NCI-H460 (cell line): ENCODE results near the gene NFATC4. TPM values are rescaled to one million over a fixed set of nuclear protein-coding genes. Genes with fewer than 3 reads are reported as not detected.

Source experiments
- DNase-seq: peaks from one replicate; pipeline ENCODE4 v3.0.0-alpha.2; 2016; ENCODE audit warnings: low read depth; ENCODE audit errors: extremely low read depth
- small RNA-seq, 2 experiments: library from RNA; depleted of rRNA; stranded (forward); fragments of <200 nt; gene quantifications; one replicate each; pipeline ENCODE3, GENCODE V24; 2014
- total RNA-seq: library from RNA; depleted of rRNA; stranded (reverse); fragments of >200 nt; shearing (Covaris generic); gene quantifications from 2 replicates; pipeline ENCODE4 v1.2.3, GENCODE V29; 2014; rRNA removed

NFATC4 gene
- total RNA-seq, 1 experiment from 2014 or later, result 17.7 TPM

GRCh38 chr14:24426912-24427536, 59.0 kb downstream of the NFATC4 start:
- no peak for DNase-seq

GRCh38 chr14:24427537-24428508, 59.8 kb downstream of the NFATC4 start:
- DNase-seq, result no peak

GRCh38 chr14:24428628-24429394, 60.8 kb downstream of the NFATC4 start:
- DNase-seq, result no peak

Small RNA genes within 50 kb of the gene (small RNA-seq; reads per million reads assigned to genes)
- gene RF00026, result 0 reads per million in 2 experiments

Other genes starting within 250 kb of the NFATC4 start
- 0.45 and 0.84 TPM in 2 replicates for gene FITM1, start 237.5 kb upstream of the NFATC4 start, total RNA-seq
- gene PSME1, start 232.0 kb upstream of the NFATC4 start, total RNA-seq, result 160 and 177 TPM in 2 replicates
- 29.6 and 33.5 TPM in 2 replicates for gene EMC9, start 226.6 kb upstream of the NFATC4 start, total RNA-seq
- 204 and 205 TPM in 2 replicates for gene PSME2, start 221.6 kb upstream of the NFATC4 start, total RNA-seq
- 32.0 and 35.1 TPM in 2 replicates for gene RNF31, start 220.7 kb upstream of the NFATC4 start, total RNA-seq
- gene IRF9, start 206.9 kb upstream of the NFATC4 start, total RNA-seq, result 14.9 and 16.8 TPM in 2 replicates
- gene REC8, start 196.1 kb upstream of the NFATC4 start, total RNA-seq, result 1.4 and 4.6 TPM in 2 replicates
- gene IPO4, start 179.4 kb upstream of the NFATC4 start, total RNA-seq, result 38.9 and 48.8 TPM in 2 replicates
- gene TM9SF1, start 172.7 kb upstream of the NFATC4 start, total RNA-seq, result 61.4 and 63.5 TPM in 2 replicates
- gene TSSK4, start 162.5 kb upstream of the NFATC4 start, total RNA-seq, result 0.20 TPM in 1 of 2 replicates, not detected in the other
- gene CHMP4A, start 154.7 kb upstream of the NFATC4 start, total RNA-seq, result 51.2 and 82.4 TPM in 2 replicates
- gene MDP1, start 152.1 kb upstream of the NFATC4 start, total RNA-seq, result 15.0 and 20.2 TPM in 2 replicates
- 207 and 223 TPM in 2 replicates for gene NEDD8, start 135.8 kb upstream of the NFATC4 start, total RNA-seq
- gene GMPR2, start 135.3 kb upstream of the NFATC4 start, total RNA-seq, result 88.7 and 89.5 TPM in 2 replicates
- 46.9 and 48.7 TPM in 2 replicates for gene TINF2, start 125.6 kb upstream of the NFATC4 start, total RNA-seq
- gene TGM1, start 105.0 kb upstream of the NFATC4 start, total RNA-seq, result 5.2 TPM in 2 replicates
- 32.2 and 34.2 TPM in 2 replicates for gene RABGGTA, start 96.6 kb upstream of the NFATC4 start, total RNA-seq
- 8.5 and 9.6 TPM in 2 replicates for gene DHRS1, start 68.4 kb upstream of the NFATC4 start, total RNA-seq
- 16.2 and 16.6 TPM in 2 replicates for gene NOP9, start 68.3 kb upstream of the NFATC4 start, total RNA-seq
- not detected in 2 replicates for gene CIDEB, start 60.2 kb upstream of the NFATC4 start, total RNA-seq
- 7.7 and 8.6 TPM in 2 replicates for gene LTB4R2, start 58.0 kb upstream of the NFATC4 start, total RNA-seq
- gene LTB4R, start 56.7 kb upstream of the NFATC4 start, total RNA-seq, result 11.1 and 13.4 TPM in 2 replicates
- gene ADCY4, start 33.1 kb upstream of the NFATC4 start, total RNA-seq, result 0.40 TPM in 1 of 2 replicates, not detected in the other
- gene RIPK3, start 28.2 kb upstream of the NFATC4 start, total RNA-seq, result not detected in 2 replicates
- gene NYNRIN, start 30.8 kb downstream of the NFATC4 start, total RNA-seq, result 0.12 and 0.17 TPM in 2 replicates
- gene CBLN3, start 61.5 kb downstream of the NFATC4 start, total RNA-seq, result 1.1 and 1.2 TPM in 2 replicates
- gene KHNYN, start 61.8 kb downstream of the NFATC4 start, total RNA-seq, result 51.1 and 58.3 TPM in 2 replicates
- 22.6 and 24.7 TPM in 2 replicates for gene SDR39U1, start 74.6 kb downstream of the NFATC4 start, total RNA-seq
- not detected in 2 replicates for gene CMA1, start 140.1 kb downstream of the NFATC4 start, total RNA-seq
- gene CTSG, start 208.1 kb downstream of the NFATC4 start, total RNA-seq, result not detected in 2 replicates
- not detected in 2 replicates for gene GZMH, start 241.5 kb downstream of the NFATC4 start, total RNA-seq